HepG2 (cell line): ENCODE results near the gene ANKRD11. TPM values are rescaled to one million over a fixed set of nuclear protein-coding genes. Genes with fewer than 3 reads are reported as not detected.

Experiments
- ATRX ChIP-seq: sonication (generic); formaldehyde crosslinking; IDR thresholded peaks from 2 replicates; pipeline ENCODE4 v1.4.0; 2020; ENCODE audit warnings: missing genetic modification reagents, borderline replicate concordance
- CEBPZ ChIP-seq: IDR thresholded peaks from 2 replicates; pipeline ENCODE4 v1.6.1; 2012; ENCODE audit warnings: low read length, improper control_type of control experiment
- DMAP1 ChIP-seq: IDR thresholded peaks from 2 replicates; pipeline ENCODE4 v1.6.1; 2016
- FOSL2 ChIP-seq: sonication (generic); formaldehyde crosslinking; IDR thresholded peaks from 2 replicates; pipeline ENCODE4 v1.4.0; 2020; ENCODE audit warnings: missing genetic modification reagents
- FOXK2 ChIP-seq: fragments of 450-650 bp; IDR thresholded peaks from 2 replicates; pipeline ENCODE4 v1.6.1; 2016
- KAT2B ChIP-seq: fragments of 150-350 bp; IDR thresholded peaks from 2 replicates; pipeline ENCODE4 v1.6.1; 2014; ENCODE audit warnings: low read depth, low read length, borderline replicate concordance
- NFIB ChIP-seq: sonication (generic); formaldehyde crosslinking; IDR thresholded peaks from 2 replicates; pipeline ENCODE4 v1.9.0; 2021; ENCODE audit warnings: missing genetic modification reagents, mild to moderate bottlenecking, borderline replicate concordance
- RFX5 ChIP-seq: IDR thresholded peaks from 2 replicates; pipeline ENCODE4 v1.6.1; 2011; ENCODE audit warnings: low read depth, low read length, improper control_type of control experiment
- SMARCC2 ChIP-seq: fragments of 450-650 bp; IDR thresholded peaks from 2 replicates; pipeline ENCODE4 v1.6.1; 2017; ENCODE audit warnings: antibody characterized with exemption, mild to moderate bottlenecking
- SSRP1 ChIP-seq: IDR thresholded peaks from 2 replicates; pipeline ENCODE4 v1.6.1; 2016; ENCODE audit warnings: control low read depth
- SUZ12 ChIP-seq: fragments of 150-350 bp; IDR thresholded peaks from 2 replicates; pipeline ENCODE4 v1.6.1; 2014; ENCODE audit warnings: low read depth, low read length
- TCF7 ChIP-seq: sonication (generic); IDR thresholded peaks from 2 replicates; pipeline ENCODE4 v1.6.1; 2016; ENCODE audit warnings: antibody characterized with exemption, low read depth
- ZFP36 ChIP-seq: fragments of 150-350 bp; IDR thresholded peaks from 2 replicates; pipeline ENCODE4 v1.6.1; 2018; ENCODE audit warnings: borderline replicate concordance, low read length, low read depth; ENCODE audit not compliant: partially characterized antibody
- ZFP36L2 ChIP-seq: sonication (generic); formaldehyde crosslinking; IDR thresholded peaks from 2 replicates; pipeline ENCODE4 v1.4.0; 2020; ENCODE audit warnings: missing genetic modification reagents
- ZNF224 ChIP-seq: sonication (generic); formaldehyde crosslinking; IDR thresholded peaks from 2 replicates; pipeline ENCODE4 v1.5.0; 2020; ENCODE audit warnings: mild to moderate bottlenecking, missing genetic modification reagents
- ZNF513 ChIP-seq: sonication (generic); formaldehyde crosslinking; conservative IDR thresholded peaks from 2 replicates; pipeline ENCODE4 v1.5.0; 2020; ENCODE audit warnings: missing genetic modification reagents
- ZNF572 ChIP-seq: sonication (generic); formaldehyde crosslinking; IDR thresholded peaks from 2 replicates; pipeline ENCODE4 v1.5.1; 2020; ENCODE audit warnings: mild to moderate bottlenecking, missing genetic modification reagents
- ZNF674 ChIP-seq: sonication (generic); formaldehyde crosslinking; IDR thresholded peaks from 2 replicates; pipeline ENCODE4 v1.5.0; 2020; ENCODE audit warnings: low read depth, mild to moderate bottlenecking, missing genetic modification reagents
- ZNF761 ChIP-seq: sonication (generic); formaldehyde crosslinking; conservative IDR thresholded peaks from 2 replicates; pipeline ENCODE4 v1.4.0; 2020; ENCODE audit warnings: mild to moderate bottlenecking, missing genetic modification reagents
- polyA plus RNA-seq, 8 experiments: library from polyadenylated mRNA; depleted of rRNA in 3 of 8; stranded (reverse) in 7 of 8; unstranded in 1 of 8; fragments of >200 nt; fragmentation: Illumina TruSeq in 4 of 8; extraction: Trizol in 4 of 8; gene quantifications; 2 replicates each; pipeline versions ENCODE4 v1.2.1 to v1.2.3, GENCODE V29; 2011 to 2016; ENCODE audit warnings: low read depth in 4 of 8, missing spikeins in 1 of 8, mixed read lengths in 1 of 8; ENCODE audit not compliant: insufficient read depth in 1 of 8
- total RNA-seq, 5 experiments: library from RNA; depleted of rRNA; stranded (reverse); fragments of >200 nt; fragmentation: Illumina TruSeq; extraction: Trizol; gene quantifications; 2 replicates each; pipeline ENCODE4 v1.2.3, GENCODE V29; 2016; ENCODE audit warnings: low read depth in 1 of 5
- TF ChIP-seq, protein P1 (sequence below): IDR thresholded peaks from 2 replicates; pipeline ENCODE4 v1.4.0; 2020; ENCODE audit warnings: mild to moderate bottlenecking, missing genetic modification reagents
- TF ChIP-seq, protein P2 (sequence below): fragments of 450-650 bp; IDR thresholded peaks from 2 replicates; pipeline ENCODE4 v1.6.1; 2017

The ANKRD11 gene
- total and polyA plus RNA-seq, 2 of the 13 experiments (the other 11 are each of a cell fraction or from before 2014, with no cell fraction given): 21.4 to 38.4 TPM

- TF ChIP-seq ZNF513 (CRISPR knock-in tag) (no peak), CEBPZ (no peak), ATRX (CRISPR knock-in tag) (no peak), ZFP36 (no peak), ZNF224 (CRISPR knock-in tag) (no peak), RFX5 (peak; percentile 36; the same call in 1 of the 2 replicates), SUZ12 (no peak; the same call in 1 of the 2 replicates), FOSL2 (CRISPR knock-in tag) (peak; percentile 93), NFIB (CRISPR knock-in tag) (peak; percentile 18; the same call in 1 of the 2 replicates), TCF7 (peak; percentile 50), SSRP1 (CRISPR knock-in tag) (peak; percentile 85), DMAP1 (CRISPR knock-in tag) (peak; percentile 92), FOXK2 (peak; percentile 82), KAT2B (no peak), ZFP36L2 (CRISPR knock-in tag) (peak; percentile 57; the same call in 1 of the 2 replicates), SMARCC2 (no peak), ZNF572 (CRISPR knock-in tag) (peak; percentile 61), ZNF761 (CRISPR knock-in tag) (peak; percentile 92; the same call in 1 of the 2 replicates), ZNF674 (CRISPR knock-in tag) (no peak)
- TF ChIP-seq, protein P1, sequence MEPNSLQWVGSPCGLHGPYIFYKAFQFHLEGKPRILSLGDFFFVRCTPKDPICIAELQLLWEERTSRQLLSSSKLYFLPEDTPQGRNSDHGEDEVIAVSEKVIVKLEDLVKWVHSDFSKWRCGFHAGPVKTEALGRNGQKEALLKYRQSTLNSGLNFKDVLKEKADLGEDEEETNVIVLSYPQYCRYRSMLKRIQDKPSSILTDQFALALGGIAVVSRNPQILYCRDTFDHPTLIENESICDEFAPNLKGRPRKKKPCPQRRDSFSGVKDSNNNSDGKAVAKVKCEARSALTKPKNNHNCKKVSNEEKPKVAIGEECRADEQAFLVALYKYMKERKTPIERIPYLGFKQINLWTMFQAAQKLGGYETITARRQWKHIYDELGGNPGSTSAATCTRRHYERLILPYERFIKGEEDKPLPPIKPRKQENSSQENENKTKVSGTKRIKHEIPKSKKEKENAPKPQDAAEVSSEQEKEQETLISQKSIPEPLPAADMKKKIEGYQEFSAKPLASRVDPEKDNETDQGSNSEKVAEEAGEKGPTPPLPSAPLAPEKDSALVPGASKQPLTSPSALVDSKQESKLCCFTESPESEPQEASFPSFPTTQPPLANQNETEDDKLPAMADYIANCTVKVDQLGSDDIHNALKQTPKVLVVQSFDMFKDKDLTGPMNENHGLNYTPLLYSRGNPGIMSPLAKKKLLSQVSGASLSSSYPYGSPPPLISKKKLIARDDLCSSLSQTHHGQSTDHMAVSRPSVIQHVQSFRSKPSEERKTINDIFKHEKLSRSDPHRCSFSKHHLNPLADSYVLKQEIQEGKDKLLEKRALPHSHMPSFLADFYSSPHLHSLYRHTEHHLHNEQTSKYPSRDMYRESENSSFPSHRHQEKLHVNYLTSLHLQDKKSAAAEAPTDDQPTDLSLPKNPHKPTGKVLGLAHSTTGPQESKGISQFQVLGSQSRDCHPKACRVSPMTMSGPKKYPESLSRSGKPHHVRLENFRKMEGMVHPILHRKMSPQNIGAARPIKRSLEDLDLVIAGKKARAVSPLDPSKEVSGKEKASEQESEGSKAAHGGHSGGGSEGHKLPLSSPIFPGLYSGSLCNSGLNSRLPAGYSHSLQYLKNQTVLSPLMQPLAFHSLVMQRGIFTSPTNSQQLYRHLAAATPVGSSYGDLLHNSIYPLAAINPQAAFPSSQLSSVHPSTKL (CRISPR knock-in tag): peak; percentile 84
- TF ChIP-seq, protein P2, sequence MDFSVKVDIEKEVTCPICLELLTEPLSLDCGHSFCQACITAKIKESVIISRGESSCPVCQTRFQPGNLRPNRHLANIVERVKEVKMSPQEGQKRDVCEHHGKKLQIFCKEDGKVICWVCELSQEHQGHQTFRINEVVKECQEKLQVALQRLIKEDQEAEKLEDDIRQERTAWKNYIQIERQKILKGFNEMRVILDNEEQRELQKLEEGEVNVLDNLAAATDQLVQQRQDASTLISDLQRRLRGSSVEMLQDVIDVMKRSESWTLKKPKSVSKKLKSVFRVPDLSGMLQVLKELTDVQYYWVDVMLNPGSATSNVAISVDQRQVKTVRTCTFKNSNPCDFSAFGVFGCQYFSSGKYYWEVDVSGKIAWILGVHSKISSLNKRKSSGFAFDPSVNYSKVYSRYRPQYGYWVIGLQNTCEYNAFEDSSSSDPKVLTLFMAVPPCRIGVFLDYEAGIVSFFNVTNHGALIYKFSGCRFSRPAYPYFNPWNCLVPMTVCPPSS: no peak
Observed at GRCh38 chr16:89505204-89506112, 15.1 kb upstream of the ANKRD11 start (continued).
